ENCODE results near the gene IKZF1.

GRCh38 chr7:50339990-50340500, 35.5 kb downstream of the IKZF1 start:
- TF ChIP-seq POLR2A (IDR thresholded peaks at IDR 0.05) = no peak
- TF ChIP-seq CTCF (IDR thresholded peaks at IDR 0.05) = no peak

Data from right lobe of liver (tissue), 4 donors.